WERI-Rb-1 (cell line): ENCODE measurements around the gene KSR1.
A peak's percentile ranks its signal among the peaks of the same experiment; 100 is the strongest.

Source experiments
- DNase-seq: peaks from one replicate; pipeline ENCODE4 v3.0.0-alpha.2; 2020
- H3K27ac ChIP-seq: fragments of 250-450 bp; sonication (Bioruptor Pico); 2 replicates; pipeline ENCODE4 v1.5.1; 2020; ENCODE audit warnings: mild to moderate bottlenecking, moderate library complexity
- H3K27me3 ChIP-seq: fragments of 250-450 bp; sonication (Bioruptor Pico); 2 replicates; pipeline ENCODE4 v1.5.1; 2021; ENCODE audit warnings: mild to moderate bottlenecking, low read depth, moderate library complexity; ENCODE audit not compliant: insufficient read depth, severe bottlenecking
- H3K36me3 ChIP-seq: fragments of 250-450 bp; sonication (Bioruptor Pico); 2 replicates; pipeline ENCODE4 v1.5.1; 2020; ENCODE audit warnings: mild to moderate bottlenecking, moderate library complexity
- H3K4me3 ChIP-seq: 2 replicates; pipeline ENCODE4 v1.5.1; 2011; ENCODE audit warnings: low read depth, mild to moderate bottlenecking, control low read depth, low read length
- H3K9me3 ChIP-seq: fragments of 250-450 bp; sonication (Bioruptor Pico); 2 replicates; pipeline ENCODE4 v1.5.1; 2021; ENCODE audit warnings: mild to moderate bottlenecking, moderate library complexity; ENCODE audit not compliant: severe bottlenecking
- CTCF ChIP-seq: IDR thresholded peaks from 2 replicates; pipeline ENCODE4 v1.5.1; 2011; ENCODE audit warnings: low read depth, mild to moderate bottlenecking, control low read depth, inconsistent platforms, low read length

Gene KSR1

GRCh38 chr17:27569257-27569722 is 113.0 kb downstream of the KSR1 start:
- peak; percentile 71 for DNase-seq
- TF ChIP-seq CTCF = peak; percentile 88
- Histone ChIP-seq H3K27ac (no peak overlapping the region), H3K27me3 (no peaks in the 10 kb centered on the region), H3K9me3 (no peaks in the 10 kb centered on the region), H3K4me3 (no peak overlapping the region), H3K36me3 (peaks cover 11% of the 10 kb centered on the region; the same call in 1 of the 2 replicates)

- Histone ChIP-seq H3K36me3 (peaks cover 10% of the 10 kb centered on the region; the same call in 1 of the 2 replicates), H3K4me3 (no peak overlapping the region), H3K27ac (no peak overlapping the region), H3K27me3 (no peaks in the 10 kb centered on the region), H3K9me3 (no peaks in the 10 kb centered on the region)
- TF ChIP-seq CTCF = no peak
- no peak for DNase-seq
Observed at GRCh38 chr17:27569884-27570577, 113.8 kb downstream of the KSR1 start.

GRCh38 chr17:27570578-27570914 is 114.3 kb downstream of the KSR1 start:
- DNase-seq = no peak
- Histone ChIP-seq H3K36me3 (peaks cover 9% of the 10 kb centered on the region; the same call in 1 of the 2 replicates), H3K9me3 (no peaks in the 10 kb centered on the region), H3K4me3 (no peak overlapping the region), H3K27me3 (no peaks in the 10 kb centered on the region), H3K27ac (no peak overlapping the region)
- no peak for TF ChIP-seq CTCF

GRCh38 chr17:27571563-27572352 is 115.5 kb downstream of the KSR1 start:
- Histone ChIP-seq H3K9me3 (no peaks in the 10 kb centered on the region), H3K36me3 (peaks cover 7% of the 10 kb centered on the region; the same call in 1 of the 2 replicates), H3K27ac (peak overlapping the region; percentile 45), H3K27me3 (no peaks in the 10 kb centered on the region), H3K4me3 (no peak overlapping the region)
- no peak for TF ChIP-seq CTCF
- peak; percentile 58 for DNase-seq

GRCh38 chr17:27572665-27573064 is 116.4 kb downstream of the KSR1 start:
- Histone ChIP-seq H3K9me3 (no peaks in the 10 kb centered on the region), H3K36me3 (peaks cover 6% of the 10 kb centered on the region)
- no peak for DNase-seq

More at GRCh38 chr17:27572665-27573064, 116.4 kb downstream of the KSR1 start:
- Histone ChIP-seq H3K4me3 (no peak overlapping the region), H3K27ac (no peak overlapping the region), H3K27me3 (no peaks in the 10 kb centered on the region)
- TF ChIP-seq CTCF = no peak
